ENCODE data around the gene RPP40.
"Not testable (repeated sequence)": the region's sequence is repeated elsewhere in the genome, so short reads cannot be mapped to it uniquely, and the experiment has no call there.

RPP40 gene

DNA sequence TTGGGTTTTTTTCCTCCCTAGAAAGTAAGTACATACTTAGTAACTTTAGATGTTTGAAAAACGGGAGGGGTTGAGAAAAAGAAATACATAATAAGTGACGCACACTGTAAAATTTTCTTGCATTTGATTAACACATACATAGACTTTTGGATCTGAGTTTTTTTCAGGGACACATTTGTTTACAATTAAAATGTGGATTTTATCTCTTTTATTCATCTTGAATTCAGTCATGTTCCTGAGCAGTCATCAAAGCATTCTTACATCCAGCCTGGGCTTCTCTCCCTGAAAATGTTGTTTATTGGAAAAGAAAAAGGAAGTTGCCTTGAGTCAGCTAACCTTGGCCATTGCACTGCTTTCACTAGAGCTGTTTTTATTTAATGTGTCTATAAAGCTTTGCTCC lies 8.7 kb upstream of the RPP40 start:
- no peak for DNase-seq

DNA sequence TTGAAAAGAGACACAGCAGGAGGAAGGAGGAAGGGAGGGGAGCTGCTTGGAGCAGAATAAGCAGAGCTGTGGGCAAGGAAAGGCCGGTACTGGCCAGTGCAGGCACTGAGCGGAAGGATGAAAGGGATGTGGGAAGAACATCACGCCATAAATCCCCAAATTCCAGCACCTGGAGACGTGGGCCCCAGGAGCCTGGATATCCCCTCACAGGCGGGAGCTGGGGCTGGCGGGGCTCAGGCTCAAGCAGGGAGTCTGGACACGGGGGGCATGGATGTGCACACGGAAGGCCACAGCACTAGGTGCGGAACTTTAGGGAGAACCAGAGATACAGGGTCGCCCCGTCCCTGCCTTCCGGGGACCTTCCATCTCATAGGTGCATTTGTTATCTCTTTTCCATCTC lies 7.5 kb upstream of the RPP40 start:
- DNase-seq = no peak

DNA sequence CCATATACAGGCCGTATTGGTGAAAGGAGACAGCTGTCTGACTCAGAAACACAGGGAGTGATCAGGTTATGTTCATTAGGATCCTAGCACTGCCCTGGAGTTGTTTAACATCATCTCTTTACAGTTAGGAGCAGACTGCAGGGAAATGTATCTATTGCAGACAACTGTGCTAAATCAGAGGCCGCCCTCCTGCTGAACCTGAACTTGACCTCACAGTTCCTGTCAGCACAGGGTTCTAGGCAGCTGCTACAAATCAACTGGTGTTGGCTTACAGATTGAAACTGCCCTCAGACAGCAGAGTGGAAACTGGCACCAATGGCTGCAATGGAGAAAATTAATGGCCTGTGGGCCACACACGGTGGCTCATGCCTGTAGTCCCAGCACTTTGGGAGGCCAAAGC lies 3.7 kb upstream of the RPP40 start:
- DNase-seq = no peak

- DNase-seq = no peak
Observed at GRCh38 chr6:5006222-5006621, 2.4 kb upstream of the RPP40 start.

- not testable (repeated sequence) for DNase-seq
Observed at GRCh38 chr6:5005038-5005433, 1.2 kb upstream of the RPP40 start.

DNA sequence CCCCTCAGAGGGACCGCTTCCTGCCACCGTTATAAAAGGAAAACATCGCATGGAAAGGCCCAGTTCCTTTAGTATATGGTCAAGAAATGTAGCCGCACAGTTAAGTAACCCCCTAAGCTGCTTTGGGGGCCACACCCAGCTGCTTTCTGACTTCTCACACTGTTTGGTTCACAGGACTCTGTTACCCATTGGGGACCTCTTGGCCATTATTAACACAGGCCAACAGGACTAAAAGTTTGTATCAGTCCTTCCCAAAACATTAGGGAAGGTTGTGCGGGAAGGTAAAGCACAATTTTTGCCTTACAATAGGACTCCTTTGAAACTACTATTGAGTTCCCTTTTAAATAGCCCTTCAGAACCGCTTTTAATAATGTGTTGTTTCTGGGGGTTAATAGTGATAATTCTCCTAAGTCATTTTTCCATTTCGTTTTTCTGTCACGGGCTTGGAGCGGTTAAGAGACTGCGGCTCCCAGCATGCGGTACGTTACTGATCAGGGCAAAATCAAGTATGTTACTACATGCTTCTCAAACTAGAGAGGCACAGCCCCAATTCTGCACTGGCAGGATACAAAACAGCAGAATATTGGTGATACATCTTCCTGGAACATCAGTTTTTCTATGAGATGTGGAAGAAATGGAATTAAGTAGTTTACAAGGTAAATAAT lies 668 bp upstream of the RPP40 start:
- no peak for DNase-seq

DNA sequence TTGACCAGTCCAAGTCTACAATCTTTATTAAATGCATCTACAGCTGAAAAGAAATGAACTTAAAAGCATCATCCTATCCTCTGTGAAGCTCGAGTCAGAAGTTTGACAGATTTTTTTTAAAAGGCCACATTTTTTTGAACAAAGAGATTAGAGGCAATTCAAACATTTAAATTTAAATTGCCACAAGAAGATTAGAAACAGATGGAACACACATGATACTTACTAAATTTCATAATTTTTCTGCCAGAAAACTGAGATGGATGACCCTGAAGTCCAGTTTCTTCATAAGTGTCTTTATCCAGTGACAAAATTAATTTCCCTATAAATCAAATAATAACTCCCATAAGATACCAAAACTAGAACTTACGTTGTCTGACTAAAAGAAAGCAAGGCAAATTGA lies 4.3 kb downstream of the RPP40 start:
- no peak for DNase-seq

GRCh38 chr6:4997862-4998261 lies 6.0 kb downstream of the RPP40 start:
- no peak for DNase-seq

DNA sequence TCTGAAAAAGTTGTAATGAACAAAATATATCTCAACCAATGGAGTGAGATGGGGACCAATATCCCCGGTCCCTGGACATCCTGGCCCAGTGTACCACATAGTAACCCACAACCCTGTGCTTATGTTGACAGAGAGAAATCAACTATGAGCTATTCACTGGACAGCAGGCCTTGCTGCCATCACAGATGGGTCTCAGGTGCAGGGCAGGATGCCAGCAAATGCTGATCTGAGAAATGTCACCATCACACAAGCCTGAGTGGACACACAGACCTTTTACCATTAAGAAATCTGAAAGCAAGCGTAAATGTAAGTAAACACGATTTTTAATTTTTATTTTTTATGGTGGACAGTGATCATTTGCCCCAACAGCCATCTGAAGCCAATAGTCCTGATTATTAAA lies 9.1 kb downstream of the RPP40 start:
- no peak for DNase-seq

DNA sequence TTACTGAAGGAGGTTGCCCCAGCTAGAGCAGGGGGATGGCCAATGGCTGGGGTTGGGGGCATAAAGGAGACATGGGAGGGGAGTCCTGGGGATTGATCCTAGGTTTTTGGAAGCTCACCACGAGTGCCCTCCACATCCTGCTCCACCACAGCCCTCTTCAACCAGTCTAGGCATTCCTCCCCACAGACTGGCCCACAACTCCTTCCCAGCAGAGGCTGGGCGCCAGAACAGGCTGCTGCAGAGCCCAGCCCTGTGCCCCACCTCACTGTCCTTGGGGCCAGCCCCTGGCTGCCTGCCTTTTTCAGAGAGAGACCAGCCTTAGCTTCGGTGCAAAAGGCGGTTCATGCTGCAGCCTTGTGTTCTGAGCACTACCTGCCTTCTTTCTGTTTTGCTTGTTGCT lies 16.4 kb downstream of the RPP40 start:
- no peak for DNase-seq

- no peak for DNase-seq
Observed at GRCh38 chr6:4986999-4987398, 16.8 kb downstream of the RPP40 start.

DNA sequence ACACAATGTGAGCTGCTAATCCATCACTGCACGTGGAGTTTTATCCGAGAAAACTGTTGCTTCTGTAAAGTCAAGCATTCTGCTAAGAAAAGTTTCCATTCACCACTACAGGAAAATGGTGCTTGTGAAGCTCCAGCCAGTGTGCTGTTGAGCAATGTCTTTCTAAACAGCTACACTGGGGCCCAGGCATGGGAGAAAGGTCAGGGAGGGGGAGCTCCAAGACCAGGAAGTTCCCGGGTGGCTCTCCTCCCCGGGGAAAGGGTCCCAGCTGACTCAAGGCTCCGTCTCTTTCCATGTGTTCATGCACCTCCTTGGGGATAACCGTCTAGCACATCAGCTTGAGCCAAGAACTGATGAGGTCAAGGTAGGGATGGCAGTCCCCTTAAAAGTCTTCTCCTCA lies 20.5 kb downstream of the RPP40 start:
- no peak for DNase-seq

DNA sequence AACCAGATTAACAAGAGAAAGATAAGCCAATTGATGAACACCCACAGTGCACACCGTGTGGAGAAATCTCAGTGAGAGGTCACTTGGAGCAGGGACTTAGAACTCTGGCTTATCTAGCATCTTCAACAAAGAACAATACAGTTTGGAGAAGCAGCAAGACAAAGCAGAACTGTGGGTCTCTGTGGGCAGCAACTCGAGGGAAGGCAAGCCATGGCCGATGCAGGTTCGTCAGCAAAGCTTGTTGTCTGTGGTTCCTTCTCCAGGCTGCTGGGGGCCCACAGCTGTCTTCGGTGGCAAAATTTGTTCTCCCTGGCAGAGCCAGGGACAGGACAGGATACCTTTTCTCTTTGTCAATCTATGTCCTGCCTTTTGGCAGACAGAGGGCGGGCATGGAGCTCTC lies 22.1 kb downstream of the RPP40 start:
- no peak for DNase-seq

DNA sequence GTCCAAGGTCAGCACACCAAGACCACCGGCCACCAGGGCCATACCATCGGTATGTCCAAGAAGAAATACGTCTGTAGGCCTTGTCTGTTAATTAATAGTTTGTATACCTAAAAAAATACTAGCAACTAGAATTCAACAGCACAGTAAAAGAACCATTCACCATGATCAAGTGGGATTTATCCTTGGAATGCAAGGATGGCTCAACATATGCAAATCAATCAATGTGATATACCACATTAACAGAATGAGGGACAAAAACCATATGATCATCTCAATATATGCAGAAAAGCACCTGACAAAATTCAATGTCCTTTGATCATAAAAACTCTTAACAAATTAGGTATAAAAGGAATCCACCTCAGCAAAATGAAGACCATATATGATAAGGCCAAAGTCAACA lies 24.4 kb downstream of the RPP40 start:
- DNase-seq = no peak

DNA sequence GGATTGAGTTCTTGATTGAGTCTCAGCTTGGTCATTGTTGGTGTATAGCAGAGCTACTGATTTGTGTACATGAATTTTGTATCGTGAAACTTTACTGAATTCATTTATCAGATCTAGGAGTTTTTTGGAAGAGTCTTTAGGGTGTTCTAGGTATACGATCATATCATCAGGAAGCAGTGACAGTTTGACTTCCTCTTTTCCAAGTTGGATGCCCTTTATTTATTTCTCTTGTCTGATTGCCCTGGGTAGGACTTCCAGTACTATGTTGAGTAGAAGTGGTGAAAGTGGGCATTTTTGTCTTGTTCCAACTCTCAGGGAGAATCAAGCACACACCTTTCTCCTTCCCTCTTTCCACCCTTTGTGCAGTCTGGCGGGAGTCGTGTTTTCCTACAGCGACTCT lies 26.4 kb downstream of the RPP40 start:
- no peak for DNase-seq

DNA sequence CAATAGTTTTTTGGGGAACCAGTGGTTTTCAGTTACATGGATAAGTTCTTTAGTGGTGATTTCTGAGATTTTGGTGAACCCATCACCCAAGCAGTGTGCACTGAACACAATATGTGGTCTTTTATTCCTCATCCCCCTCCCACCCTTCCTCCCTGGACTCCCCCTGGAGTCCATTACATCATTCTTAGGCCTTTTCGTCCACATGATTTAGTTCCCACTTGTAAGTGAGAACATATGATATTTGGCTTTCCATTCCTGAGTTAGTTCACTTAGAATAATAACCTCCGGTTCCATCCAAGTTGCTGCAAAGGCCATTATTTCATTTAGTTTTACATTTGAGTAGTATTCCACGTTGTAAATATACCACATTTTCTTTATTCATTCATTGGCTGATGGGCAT lies 28.3 kb downstream of the RPP40 start:
- DNase-seq = no peak

DNA sequence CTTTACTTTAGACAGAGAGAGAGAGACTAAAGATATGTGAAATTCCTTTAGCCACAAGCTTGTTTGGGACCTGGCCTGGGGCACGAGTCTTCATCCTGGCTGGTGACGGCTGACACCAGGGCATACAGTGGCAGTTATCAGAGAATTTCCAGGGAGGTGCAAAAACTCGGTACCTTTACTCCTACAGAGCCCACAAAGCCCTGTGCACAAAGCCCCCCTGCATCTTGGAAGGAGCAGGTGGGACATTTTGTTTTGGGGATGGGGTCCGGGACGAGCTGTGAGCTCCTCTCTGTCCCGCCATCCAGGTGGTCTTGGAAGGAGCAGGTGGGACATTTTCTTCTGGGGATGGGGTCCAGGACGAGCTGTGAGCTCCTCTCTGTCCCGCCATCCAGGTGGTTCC lies 28.9 kb downstream of the RPP40 start:
- no peak for DNase-seq

GRCh38 chr6:4973982-4974745 lies 29.7 kb downstream of the RPP40 start:
- no peak for DNase-seq

- no peak for DNase-seq
Observed at GRCh38 chr6:4973415-4973814, 30.4 kb downstream of the RPP40 start.

DNA sequence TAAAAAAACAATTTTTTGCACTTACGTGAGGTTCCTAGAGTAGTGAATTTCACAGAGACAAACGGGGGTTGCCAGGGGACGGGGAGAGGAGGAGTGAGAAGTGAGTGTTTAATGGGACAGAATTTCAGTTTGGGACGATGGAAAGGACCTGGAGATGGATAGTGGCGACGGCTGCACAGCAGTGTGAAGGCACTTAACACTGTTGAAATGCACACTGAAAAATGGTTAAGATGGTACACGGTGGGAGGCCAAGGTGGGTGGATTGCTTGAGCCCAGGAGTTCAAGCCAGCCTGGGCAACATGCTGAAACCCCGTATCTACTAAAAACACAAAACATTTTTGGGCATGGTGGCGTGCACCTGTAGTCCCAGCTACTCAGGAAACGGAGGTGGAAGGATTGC lies 31.4 kb downstream of the RPP40 start:
- DNase-seq = no peak

DNA sequence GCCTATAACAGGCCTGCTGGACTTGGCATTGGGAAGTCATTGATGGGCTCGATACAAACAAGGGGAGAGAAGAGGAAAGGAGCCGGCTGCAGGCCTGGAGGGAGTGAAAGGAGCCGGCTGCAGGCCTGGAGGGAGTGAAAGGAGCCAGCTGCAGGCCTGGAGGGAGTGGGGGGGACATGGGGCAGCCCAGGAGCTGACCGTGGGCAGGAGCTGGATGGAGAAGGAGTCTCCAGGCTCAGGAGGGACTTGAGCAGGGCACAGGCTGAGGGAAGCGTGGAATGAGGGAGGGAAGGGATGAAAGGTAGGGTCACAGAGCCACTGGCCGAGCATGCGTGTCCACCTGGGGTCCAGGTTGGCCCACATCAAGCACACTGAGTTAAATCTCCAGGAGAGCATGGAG lies 32.0 kb downstream of the RPP40 start:
- no peak for DNase-seq

- no peak for DNase-seq
Observed at GRCh38 chr6:4970739-4971395, 33.0 kb downstream of the RPP40 start.

- no peak for DNase-seq
Observed at GRCh38 chr6:4969609-4970285, 34.1 kb downstream of the RPP40 start.

All from stimulated activated naive CD4-positive, alpha-beta T cell (primary cell).